Activated T-cell treated with anti-CD3 and anti-CD28 coated beads for 1 hour (primary cell): ENCODE results near the gene RRBP1.

Experiments used
- DNase-seq: peaks from one replicate; pipeline ENCODE4 v3.0.0-alpha.2; 2020; ENCODE audit warnings: low read depth

RRBP1 gene

DNA sequence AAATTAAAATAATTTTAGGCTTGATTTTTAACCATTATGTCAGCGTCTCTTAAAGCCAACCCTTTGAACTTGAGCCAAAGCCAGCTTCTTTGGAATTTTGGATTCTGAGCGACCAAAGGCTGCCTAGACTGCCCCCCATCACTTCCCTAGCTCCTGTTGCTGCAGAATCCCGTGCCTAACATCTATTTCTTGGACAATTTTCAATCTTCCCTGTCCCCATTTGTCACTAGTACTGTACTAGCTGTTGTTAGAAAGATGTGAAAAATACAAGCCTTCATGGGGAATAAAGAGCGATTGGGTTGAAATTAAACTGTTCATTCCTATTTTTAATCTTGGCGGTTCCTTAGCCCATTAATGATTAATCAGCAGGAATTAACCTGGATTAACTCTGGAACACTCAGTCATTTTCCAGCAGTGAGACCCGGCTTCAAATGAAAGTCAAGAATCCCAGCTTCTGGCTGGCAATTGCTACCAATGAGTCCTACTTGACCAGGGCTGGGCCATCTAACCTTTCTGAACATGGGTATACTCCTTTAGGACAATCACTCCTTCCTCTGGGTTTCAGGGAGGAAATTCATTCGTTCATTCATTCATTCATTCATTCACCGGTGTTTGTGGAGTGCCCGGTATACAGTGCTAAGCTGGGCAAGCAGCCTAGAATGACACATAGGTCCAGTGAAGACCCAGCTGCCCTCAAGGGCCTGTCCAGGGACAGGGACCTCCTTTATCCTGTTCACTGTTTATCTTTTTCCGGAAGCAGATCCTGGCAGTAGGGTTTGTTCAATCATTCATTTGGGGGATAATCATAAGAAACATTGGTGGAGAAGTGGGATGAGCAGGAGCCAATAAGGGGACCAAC lies 1.4 kb upstream of the RRBP1 start:
- no peak for DNase-seq

DNA sequence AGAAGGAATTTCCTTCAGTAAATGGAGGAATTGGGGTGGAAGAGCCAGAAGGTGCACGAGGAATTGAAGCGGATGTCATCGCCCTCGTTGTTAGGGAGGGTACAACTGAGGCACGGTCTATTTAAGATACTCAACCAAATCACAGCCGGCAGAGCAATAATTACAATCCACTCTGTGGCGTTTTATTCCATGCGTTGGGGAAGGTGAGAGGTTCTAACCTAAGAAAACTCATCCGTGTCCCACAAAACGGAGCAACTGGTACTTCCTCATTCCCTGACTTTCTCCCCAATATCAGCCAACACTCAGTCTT lies 802 bp upstream of the RRBP1 start:
- DNase-seq, result no peak

DNA sequence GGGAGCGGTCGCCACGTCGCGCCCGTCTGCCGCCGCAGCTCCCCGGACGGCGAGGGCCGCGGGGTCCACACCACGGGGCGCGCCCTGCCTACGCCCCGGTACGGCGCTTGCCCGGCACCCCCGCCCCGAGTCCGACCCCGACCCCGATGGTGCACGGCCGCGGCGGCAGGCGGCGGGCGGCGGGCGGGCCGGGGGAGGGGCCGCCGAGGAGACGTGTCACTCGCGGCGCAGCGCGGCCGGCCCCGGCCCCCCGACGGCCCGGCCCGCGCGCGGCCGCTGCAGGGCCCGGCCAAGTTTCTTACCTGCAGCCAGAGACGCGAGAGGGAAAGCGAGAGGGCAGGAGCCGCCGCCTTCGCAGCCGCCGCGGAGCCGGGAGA lies 328 bp downstream of the RRBP1 start:
- no peak for DNase-seq

DNA sequence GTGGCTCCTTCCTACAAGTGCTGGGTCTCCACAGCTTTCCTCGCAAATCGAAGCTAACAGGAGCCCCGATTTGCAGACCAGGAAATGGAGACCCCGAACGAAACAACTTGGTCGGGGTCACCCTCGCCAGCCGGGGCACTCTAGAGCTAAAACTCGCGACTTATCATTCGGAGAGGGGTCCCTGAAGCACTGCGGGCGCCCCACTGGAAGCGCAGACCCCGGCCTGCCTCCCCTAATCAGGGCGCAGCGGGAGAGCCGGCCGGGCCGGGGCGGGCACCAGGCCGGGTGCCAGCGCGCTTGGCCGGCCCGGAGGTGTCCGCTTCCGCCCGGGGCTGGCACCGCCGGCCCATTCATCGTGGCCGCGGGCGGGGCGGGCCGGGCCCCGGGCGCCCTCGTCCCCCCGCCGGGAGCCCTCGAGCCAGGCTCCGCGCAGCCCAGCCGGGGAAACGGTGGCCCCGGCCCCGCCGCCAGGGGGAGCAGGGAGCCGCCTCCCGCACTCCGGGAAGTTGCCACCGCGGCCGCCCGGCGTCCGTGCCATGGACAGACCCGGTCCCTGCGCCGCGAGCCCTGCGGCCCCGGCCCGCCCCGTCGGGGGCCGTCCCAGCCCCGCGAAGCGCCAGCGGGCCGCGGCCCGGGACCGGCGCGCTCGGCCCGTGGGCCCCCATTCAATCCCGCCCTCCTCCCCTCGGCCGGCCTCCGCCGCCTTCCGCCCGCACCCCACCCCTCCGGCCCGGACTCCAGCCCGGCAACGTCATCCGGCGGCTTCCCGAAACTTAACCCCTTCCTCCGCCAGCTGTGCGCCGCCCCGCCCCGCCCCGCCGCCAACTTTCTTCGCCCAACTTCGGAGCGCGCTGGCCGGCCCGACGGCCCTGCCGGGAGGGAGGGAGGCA lies 961 bp downstream of the RRBP1 start:
- DNase-seq, result peak; percentile 74

DNA sequence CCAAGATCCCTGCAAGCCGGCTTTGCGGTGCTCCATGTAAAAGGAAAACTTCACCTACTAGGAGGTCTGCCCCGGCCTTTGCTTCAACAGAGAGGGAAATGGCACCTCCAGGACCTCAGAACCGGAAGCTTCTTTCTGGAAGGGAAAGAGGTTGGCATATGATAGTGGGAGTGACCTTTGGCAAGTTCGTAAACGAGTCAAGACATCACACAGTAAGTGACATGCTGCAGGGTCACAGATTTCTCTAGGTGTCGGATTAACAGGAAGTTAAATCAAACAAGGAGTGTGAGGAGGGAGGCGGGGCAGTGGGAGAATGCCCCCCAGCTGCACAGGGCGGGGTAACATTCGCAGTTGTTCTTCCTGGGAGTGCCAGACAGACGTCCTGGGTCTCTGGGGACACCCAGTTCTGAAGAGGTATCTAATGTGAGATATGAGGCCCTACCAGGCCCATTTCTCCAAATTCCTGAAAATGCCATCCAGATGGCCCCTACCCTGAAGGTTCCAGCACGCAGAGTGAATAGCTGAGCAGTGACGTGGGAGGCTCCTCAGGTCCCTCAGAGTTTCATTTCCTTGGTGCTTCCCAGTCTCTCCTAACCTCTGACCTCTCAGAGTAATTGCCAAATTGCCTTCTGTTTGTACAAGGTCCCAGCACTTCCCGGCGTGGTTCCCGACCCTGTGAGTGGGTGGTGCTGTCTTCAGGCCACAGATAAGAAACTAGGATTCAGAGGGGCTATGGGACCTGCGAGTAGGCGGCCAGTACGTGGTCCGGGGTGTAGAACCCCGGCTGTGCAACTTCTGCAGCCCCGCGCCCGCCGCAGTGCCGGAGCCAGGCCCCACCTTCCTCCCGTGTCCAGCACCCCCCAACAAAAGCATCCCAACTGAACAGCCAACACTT lies 1.9 kb downstream of the RRBP1 start:
- DNase-seq, result no peak

DNA sequence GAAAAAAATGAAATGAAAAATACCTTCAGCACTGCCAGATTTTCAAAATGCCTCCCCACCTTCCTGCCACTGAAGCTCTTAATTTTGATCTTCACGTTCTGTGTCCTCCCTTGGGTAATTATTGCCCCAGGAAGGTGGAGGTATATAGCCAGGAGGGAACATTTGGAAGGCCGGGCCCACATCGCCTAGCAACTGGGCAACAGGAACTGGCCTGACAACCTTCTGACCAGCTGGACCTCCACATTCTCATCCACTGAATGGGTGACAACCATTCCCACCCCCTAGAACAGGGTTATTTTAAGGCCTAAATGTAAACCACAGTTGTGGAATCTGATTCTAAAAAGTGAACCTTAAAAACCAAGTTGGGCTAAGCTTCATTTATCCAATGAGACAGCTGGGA lies 3.2 kb downstream of the RRBP1 start:
- DNase-seq, result no peak

DNA sequence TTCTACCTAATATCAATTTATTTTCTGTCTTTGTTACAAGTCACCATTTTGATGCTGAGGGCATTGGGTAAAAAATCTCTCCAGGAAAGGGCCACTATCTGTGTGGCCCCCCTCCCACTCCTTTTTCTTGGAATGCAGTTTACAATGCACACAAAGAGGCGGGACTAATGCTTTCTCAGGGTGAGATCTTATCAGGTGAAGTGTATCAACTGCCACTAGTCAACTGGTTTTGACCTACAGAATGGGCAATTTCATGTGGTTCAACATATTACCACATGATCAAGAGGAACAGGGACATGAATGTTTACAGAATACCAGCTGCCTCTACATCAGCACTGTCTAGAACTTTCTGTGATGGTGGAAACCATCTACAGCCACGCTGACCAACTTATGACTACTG lies 3.7 kb downstream of the RRBP1 start:
- no peak for DNase-seq

DNA sequence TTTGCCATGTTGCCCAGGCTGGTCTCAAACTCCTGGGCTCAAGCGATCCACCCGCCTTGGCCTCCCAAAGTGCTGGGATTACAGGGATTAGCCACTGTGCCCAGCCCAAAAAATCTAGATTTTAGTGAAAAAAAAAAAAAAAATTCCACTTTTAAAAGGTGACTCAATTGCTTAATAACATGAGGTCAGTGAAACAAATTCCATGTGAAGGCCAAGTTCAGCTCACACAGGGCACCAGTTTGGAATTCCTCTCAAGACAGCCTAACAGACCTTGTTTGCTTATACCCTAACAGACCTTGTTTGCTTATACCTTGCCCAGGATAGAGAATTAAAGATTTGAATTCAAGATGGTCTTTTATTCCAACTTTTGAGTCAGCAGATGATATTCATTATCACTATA lies 5.1 kb downstream of the RRBP1 start:
- DNase-seq, result no peak

DNA sequence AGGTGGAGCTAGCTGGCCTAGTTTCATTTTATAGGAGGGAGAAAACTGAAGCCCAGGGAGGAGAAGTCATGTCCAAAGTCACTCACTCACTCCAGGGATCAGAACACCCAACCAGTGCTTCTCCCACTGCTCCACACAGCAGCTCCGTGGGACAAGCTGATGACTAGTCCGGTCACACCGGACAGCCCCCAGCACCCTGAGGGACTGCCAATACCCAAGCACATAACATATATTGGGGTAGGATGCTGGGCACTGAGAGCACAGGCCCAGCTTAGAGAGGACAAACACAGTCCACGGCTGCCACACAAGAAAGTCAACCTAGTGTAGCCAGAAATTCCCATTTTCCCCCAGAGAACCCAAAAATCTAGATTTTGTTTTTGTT lies 5.7 kb downstream of the RRBP1 start:
- no peak for DNase-seq

DNA sequence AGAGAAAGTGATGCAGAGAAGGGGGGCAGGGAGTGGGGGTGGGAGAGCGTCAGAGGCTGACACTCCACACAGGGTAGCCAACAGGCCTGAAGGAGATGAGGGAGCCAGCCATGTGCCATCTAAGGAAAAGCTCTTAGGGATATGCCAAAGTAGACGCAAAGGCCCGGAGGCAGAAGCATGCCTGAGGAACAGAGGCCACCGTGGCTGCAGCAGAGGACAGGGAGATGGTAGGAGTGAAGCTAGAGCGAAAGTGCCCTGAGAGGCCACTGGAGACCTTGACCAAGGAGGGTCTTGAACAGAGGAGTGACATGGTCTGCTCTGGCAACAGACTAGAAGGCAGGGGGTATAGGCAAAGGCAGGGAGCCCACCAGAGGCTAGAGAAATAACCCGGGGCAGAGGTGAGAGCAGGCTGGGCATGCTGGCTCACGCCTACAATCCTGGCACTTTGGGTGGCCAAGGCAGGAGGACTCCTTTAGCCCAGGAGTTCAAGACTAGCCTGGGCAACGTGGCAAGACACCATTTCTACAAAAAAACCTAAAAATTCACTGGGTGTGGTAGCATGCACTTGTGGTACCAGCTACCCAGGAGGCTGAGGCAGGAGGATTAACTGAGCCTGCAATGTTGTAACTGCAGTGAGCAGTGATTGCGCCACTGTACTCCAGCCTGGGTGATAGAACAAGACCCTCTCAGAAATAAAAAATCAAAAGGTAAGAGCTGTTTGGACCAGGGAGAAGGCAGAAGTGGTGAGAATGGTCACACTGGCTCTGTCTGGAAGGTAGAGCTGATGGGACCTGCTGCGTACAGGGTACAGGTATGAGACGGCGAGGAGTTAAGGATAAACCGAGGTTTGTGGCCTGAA lies 6.3 kb downstream of the RRBP1 start:
- DNase-seq, result no peak

DNA sequence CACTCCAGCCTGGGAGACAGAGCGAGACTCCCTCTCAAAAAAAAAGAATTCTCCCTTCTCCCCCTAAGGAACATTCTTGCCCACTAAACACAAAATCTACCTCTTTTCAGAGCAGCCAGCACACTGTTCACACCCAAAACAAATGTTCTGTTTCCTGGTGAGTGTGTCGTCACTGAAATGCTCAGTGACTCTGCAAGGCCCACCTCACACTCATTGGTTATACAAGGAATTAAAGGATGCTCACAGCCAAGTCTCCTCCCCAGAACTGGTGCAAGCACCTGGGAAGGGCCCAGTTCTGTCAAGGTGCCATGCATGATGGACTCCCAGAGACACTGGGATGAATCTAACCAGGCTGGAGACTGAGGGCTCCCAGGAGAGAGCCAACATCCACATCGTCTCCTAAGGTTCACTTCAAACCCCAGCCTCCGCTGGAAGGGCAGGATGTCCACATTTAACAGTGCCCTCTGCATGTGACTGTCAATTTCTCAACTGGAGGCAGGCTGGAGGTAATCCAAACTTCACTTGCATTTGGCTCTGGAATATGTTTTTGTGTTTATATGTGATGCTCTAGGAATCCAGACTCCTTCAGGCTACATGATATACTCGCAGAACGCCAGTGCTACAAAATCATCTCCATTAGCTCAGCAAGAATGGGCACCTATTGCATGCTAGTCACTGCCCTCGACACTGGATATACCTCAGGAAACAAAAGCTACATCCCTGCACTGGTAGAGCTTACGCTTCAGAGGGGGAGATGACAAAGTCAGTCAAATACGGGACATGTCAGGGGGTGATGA lies 7.1 kb downstream of the RRBP1 start:
- no peak for DNase-seq

DNA sequence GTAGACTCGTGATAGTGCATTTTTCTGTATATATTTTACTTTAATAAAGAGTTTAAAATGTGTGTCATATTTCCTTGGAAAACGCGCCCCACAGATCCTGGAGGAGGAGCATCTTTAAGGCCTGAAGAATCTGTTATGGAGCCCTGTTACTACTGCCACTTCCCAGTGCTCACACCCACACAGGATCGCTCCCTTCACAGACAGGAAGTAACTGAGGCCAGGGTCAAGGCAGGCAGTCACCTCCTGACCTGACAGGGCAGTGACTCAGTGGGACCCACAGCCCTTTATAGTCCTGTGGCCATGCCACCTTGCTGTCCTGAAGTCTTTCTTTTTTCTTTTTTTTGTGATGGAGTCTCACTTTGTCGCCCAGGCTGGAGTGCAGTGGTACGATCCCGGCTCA lies 9.0 kb downstream of the RRBP1 start:
- no peak for DNase-seq

DNA sequence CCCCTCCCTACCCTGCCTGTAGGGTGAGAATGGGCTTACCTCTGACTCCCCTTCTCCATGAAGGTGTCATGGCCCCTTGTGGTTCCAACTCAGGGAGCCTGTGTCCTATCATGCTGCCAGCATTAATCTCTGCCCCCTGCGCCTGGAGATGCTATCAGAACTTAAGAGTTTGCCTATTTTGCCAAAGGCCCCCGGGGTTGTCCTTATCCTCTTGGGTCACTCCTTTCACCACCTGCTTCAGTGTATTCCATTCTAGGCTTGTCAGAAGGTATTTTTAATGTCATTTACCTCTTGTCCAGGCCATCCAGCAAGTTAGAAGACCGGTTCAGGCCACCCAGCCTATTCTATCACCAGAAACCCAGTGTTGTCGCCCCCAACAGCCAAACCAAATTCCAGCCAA lies 10.5 kb downstream of the RRBP1 start:
- DNase-seq, result no peak

DNA sequence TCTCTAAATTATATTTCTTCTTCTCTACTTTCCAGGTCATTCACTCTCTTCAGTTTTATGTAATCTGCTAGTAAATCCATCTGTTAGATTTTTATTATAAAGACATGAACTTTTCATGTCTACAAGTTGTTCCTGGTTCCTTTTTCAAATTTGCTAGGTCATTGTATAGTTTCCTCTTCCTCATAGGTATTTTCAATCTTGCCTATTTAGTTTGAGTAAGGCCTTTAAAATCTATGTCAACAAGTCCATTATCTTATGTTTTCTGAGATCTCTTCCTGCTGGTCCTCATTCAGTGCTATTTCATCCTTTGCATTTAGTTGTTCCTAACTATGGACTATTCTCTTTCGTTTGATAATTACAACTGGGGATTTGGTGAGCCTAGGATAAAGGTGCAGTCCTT lies 11.0 kb downstream of the RRBP1 start:
- no peak for DNase-seq

DNA sequence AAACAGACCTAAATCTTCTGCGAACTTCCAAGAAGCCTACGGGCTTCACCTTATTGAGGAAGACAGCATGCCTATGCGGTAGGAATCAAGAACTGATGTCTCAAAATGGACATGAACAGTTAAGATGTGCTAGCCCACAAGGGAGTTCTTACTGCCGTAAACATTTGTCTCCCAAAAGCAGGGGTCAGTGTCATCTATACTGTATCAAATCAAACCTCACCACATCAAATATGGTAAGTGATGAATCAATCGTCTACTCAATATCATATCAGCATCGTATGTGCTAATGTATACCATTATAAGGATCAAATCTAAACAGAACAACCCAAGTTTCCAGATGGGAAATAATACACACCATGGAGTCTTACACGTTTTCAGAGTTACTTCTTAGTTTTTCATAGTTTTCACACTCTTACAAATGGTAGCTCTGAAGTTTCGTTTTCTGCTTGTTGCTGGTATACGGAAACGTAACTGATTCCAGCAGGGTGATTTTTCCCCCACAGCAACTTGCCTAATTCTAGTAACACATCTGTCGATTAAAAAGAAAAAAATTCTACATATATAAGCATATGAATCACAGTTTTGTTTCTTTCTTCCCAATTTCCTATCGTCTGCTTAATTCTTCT lies 12.6 kb downstream of the RRBP1 start:
- DNase-seq, result no peak

DNA sequence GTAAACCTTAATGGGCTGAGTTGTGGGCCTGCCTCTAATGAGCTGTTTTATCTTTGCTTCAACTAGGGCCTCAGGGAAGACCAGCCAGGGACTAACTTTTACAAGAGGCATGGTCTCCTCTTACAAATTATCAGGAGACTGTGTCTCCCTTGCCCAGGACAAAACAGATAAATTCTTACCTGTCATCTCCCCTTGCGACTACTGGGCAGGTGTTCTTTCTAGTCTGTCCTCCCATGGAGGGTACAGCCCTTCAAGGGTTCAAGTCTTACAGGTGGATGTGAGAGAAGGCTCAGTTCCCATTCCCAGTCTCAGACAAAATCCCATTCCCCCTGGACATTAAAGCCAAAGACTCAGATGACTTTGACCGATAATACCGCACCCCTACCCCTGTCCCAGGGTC lies 13.6 kb downstream of the RRBP1 start:
- DNase-seq, result no peak

DNA sequence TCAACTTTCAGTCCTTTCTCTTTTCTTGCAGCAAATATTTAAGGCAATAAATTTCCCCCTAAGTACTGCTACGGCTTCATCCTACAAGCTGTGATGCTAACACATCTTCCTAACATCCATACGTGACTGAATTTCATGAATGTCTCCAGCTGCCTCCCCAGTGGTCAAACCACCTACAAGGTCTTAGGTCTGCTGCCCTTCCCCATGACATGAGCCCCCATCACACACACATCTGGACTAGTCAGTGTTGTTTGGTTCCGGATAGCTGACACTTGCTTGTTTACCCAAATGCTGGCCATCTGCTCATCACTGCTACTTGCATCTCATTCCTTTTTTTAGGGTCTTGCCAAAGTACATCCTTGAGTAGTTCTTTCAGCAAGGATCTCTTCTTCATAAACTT lies 14.6 kb downstream of the RRBP1 start:
- no peak for DNase-seq

DNA sequence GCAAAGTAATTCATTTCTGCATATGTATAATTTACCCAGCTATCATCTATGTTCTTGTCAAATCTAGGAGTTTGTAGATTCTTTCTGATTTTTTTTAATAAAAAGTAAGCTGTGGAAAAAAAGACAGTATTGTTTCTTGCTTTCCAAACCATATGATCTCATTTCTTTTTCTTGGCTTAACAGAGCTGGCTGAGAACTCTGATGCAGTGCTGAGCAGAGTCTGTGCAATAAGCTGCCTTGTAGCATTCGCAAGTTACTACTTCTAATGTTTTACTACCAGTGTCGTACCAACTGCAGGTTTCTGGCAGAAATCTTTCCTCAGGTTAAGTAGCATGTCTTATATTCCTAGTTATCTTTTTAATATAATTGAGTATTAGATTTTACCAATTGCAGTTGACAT lies 15.6 kb downstream of the RRBP1 start:
- no peak for DNase-seq

DNA sequence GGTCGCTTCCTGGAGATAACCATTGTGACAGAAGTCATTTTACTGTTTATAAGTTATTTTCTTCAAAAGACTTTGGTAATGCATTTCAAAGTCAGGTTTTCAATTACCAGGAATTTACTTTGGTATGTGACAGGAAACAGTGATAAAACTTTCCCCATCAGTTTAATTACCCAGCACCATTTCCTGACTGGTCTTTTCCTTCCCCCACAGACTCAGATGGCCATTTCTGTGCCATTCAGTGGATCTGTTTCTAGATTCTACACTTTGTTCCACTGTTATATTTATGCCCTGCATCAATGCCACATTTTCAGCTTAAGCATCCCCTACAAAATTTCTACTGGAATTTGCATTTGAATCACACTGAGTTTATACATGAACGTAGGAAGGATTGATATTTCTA lies 16.3 kb downstream of the RRBP1 start:
- no peak for DNase-seq

DNA sequence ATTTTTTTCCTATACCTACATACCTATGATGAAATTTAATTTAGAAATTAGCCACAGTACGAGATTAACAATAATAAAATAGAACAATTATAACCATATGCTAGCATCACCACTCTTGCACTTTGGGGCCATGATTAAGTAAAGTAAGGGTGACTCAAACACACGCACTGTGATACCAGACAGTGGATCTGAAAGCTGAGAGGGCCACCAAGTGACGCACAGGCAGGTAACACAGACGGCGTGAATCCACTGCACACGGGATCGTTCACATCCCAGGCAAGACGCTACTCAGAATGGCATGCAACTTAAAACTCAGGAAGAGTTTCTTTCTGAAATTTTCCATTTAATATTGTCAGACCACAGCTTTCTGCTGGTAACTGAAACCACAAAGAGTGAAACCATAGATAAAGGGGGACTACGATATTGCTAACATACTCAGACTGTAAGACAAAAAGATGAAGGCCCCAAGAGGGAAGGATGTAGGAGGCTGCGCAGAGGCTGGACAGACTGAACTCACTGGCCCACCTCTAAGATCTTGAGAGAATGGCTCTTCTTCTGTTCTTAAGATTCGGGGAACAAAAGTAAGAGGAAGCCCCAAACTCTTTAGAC lies 17.9 kb downstream of the RRBP1 start:
- no peak for DNase-seq
